Cerebellar nuclear complex (tissue), 1 donor: ENCODE data around the gene GJB2.

Experiments used
- DNase-seq, 2 experiments: peaks; one replicate each; lab custom pipeline; 2025; lab: John Stamatoyannopoulos, UW

GJB2 gene

GRCh38 chr13:20141238-20142022 is 51.3 kb downstream of the GJB2 start:
- DNase-seq = no peak

GRCh38 chr13:20140487-20140886 is 52.3 kb downstream of the GJB2 start:
- DNase-seq = no peak

- no peak for DNase-seq
Measured at GRCh38 chr13:20137875-20138274, 54.9 kb downstream of the GJB2 start.
